SK-N-SH (cell line): ENCODE data around the gene E2F1.
"Not testable (repeated sequence)": the region's sequence is repeated elsewhere in the genome, so short reads cannot be mapped to it uniquely, and the experiment has no call there.

Experiments
- POLR2AphosphoS5 ChIP-seq: IDR thresholded peaks from 2 replicates; pipeline ENCODE4 v1.6.1; 2012; ENCODE audit warnings: low read depth, low read length
- RCOR1 ChIP-seq: fragments of 150-350 bp; IDR thresholded peaks from 2 replicates; pipeline ENCODE4 v1.6.1; 2017; ENCODE audit warnings: antibody characterized with exemption, low read length
- SMC3 ChIP-seq: IDR thresholded peaks from 2 replicates; pipeline ENCODE4 v1.6.1; 2012; ENCODE audit warnings: low read depth, low read length, improper control_type of control experiment
- TF ChIP-seq, protein P1 (sequence below): IDR thresholded peaks from 2 replicates; pipeline ENCODE4; 2012
- TF ChIP-seq, protein P2 (sequence below): fragments of 200-600 bp; sonication (generic); IDR thresholded peaks from 2 replicates; pipeline ENCODE4 v1.6.1; 2017; ENCODE audit warnings: antibody characterized with exemption, mild to moderate bottlenecking, moderate library complexity

- TF ChIP-seq SMC3, POLR2AphosphoS5, RCOR1: not testable (repeated sequence)
- TF ChIP-seq, protein P1, sequence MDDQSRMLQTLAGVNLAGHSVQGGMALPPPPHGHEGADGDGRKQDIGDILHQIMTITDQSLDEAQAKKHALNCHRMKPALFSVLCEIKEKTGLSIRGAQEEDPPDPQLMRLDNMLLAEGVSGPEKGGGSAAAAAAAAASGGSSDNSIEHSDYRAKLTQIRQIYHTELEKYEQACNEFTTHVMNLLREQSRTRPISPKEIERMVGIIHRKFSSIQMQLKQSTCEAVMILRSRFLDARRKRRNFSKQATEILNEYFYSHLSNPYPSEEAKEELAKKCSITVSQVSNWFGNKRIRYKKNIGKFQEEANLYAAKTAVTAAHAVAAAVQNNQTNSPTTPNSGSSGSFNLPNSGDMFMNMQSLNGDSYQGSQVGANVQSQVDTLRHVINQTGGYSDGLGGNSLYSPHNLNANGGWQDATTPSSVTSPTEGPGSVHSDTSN = not testable (repeated sequence)
- TF ChIP-seq, protein P2, sequence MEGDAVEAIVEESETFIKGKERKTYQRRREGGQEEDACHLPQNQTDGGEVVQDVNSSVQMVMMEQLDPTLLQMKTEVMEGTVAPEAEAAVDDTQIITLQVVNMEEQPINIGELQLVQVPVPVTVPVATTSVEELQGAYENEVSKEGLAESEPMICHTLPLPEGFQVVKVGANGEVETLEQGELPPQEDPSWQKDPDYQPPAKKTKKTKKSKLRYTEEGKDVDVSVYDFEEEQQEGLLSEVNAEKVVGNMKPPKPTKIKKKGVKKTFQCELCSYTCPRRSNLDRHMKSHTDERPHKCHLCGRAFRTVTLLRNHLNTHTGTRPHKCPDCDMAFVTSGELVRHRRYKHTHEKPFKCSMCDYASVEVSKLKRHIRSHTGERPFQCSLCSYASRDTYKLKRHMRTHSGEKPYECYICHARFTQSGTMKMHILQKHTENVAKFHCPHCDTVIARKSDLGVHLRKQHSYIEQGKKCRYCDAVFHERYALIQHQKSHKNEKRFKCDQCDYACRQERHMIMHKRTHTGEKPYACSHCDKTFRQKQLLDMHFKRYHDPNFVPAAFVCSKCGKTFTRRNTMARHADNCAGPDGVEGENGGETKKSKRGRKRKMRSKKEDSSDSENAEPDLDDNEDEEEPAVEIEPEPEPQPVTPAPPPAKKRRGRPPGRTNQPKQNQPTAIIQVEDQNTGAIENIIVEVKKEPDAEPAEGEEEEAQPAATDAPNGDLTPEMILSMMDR = not testable (repeated sequence)
Observed at GRCh38 chr20:33700696-33701441, 14.7 kb upstream of the E2F1 start.
